NT2/D1 (cell line): ENCODE results near the gene RASSF7.

Source experiments
- DNase-seq: peaks from one replicate; pipeline ENCODE4 v3.0.0-alpha.2; 2011; ENCODE audit warnings: low read depth, low spot score
- H3K27me3 ChIP-seq: 2 replicates; pipeline ENCODE4 v1.6.0; 2011; ENCODE audit warnings: mild to moderate bottlenecking; ENCODE audit not compliant: insufficient read length, insufficient read depth
- H3K36me3 ChIP-seq: 2 replicates; pipeline ENCODE4 v1.6.1; 2011; ENCODE audit warnings: mild to moderate bottlenecking, low read length, mixed read lengths; ENCODE audit not compliant: insufficient read depth, insufficient read length
- H3K4me1 ChIP-seq: 2 replicates; pipeline ENCODE4 v1.5.1; 2011; ENCODE audit not compliant: insufficient read depth, insufficient read length
- H3K4me3 ChIP-seq: 2 replicates; pipeline ENCODE4 v1.5.1; 2011; ENCODE audit warnings: low read depth; ENCODE audit not compliant: insufficient read length
- H3K9ac ChIP-seq: 2 replicates; pipeline ENCODE4 v1.6.0; 2011; ENCODE audit warnings: low read depth; ENCODE audit not compliant: insufficient read length
- H3K9me3 ChIP-seq: 2 replicates; pipeline ENCODE4 v1.5.1; 2011; ENCODE audit warnings: mild to moderate bottlenecking, low read length; ENCODE audit not compliant: insufficient read depth
- SUZ12 ChIP-seq: IDR thresholded peaks from 2 replicates; pipeline ENCODE4 v1.6.1; 2011; ENCODE audit not compliant: insufficient read length, insufficient read depth; ENCODE audit errors: extremely low read depth
- YY1 ChIP-seq: IDR thresholded peaks from 2 replicates; pipeline ENCODE4 v1.6.1; 2011; ENCODE audit not compliant: insufficient read length, insufficient read depth
- ZNF274 ChIP-seq: IDR thresholded peaks from 2 replicates; pipeline ENCODE4 v1.6.1; 2011; ENCODE audit warnings: mild to moderate bottlenecking, low read depth, low read length

RASSF7 gene

DNA sequence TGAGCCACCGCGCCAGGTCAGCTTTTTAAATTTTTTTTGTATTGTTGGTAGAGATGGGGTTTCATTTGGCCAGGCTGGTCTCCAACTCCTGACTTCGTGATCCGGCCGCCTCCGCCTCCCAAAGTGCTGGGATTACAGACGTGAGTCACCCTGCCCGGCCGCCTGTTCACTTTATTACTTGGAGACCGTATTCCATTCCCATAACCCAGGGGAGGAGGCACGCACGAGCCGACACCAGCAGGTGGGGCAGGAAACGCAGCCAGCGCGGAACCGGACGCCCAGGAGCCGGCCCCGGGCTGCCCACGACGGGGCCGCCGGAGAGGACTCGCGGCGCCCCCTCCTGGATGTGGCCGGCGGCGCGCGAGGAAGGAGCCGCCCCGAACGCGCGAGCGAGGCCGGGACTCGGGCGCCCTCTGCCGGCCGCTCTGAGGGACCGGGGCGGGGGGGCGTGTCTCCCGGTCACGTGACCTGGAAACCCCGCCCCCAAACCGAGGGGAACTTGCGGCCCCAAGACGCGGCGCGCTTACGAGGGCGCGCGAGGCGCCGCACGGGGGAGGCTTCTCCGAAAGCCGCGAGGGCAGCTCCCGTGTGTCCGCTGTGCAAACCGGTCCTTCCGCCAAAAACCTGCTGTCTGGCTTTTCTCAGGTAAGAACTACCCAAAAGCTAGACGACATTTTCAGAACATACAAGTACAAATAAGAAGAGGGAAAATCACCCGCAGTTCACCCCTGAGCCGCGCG, 42.1 kb upstream of the RASSF7 start:
- Histone ChIP-seq H3K27me3 (no peaks in the 10 kb centered on the region), H3K9ac (no peak overlapping the region), H3K36me3 (peaks cover 14% of the 10 kb centered on the region), H3K9me3 (peaks cover 55% of the 10 kb centered on the region; the same call in 1 of the 2 replicates), H3K4me1 (no peaks in the 10 kb centered on the region), H3K4me3 (no peak overlapping the region)
- TF ChIP-seq ZNF274 (no peak), SUZ12 (no peak), YY1 (no peak)
- DNase-seq = peak; percentile 79

DNA sequence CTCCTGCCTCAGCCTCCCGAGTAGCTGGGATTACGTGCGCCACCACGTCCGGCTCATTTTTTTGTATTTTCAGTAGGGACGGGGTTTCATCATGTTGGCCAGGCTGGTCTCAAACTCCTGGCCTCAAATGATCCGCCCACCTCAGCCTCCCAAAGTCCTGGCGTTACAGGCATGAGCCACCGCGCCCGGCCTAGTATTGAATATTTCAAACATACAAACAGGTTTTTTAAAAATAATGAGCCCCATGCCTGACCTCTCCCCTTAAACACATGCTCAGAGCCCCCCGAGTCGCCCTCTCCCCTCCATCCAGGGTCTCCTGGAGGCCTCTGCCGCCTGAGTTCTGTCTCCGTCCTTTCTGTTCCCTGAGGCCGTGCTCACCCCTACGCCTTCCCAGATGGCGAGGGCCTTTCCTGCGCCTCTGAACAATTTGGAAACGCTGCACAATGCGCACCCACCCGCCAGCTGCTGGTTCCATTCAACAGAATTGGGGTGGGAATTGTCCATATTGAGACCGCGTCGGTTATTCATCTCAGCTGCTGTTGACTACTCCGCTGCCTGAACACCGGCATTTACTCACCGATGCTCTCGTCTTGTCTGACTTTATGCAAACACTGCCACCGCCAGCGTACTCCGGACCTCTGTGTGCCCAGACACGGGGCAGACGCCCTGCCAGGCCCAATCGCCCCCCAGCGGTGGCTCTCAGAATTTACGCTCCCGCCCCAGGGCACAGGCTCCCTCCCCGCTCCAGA, 40.2 kb upstream of the RASSF7 start:
- H3K36me3 ChIP-seq = no peaks in the 10 kb centered on the region
- DNase-seq = no peak
- no peak overlapping the region for H3K4me3 ChIP-seq
- peaks cover 44% of the 10 kb centered on the region; the same call in 1 of the 2 replicates for H3K9me3 ChIP-seq
- TF ChIP-seq ZNF274 (no peak), YY1 (no peak), SUZ12 (no peak)
- H3K9ac ChIP-seq = no peak overlapping the region
- no peaks in the 10 kb centered on the region for H3K27me3 ChIP-seq
- H3K4me1 ChIP-seq = no peaks in the 10 kb centered on the region

DNA sequence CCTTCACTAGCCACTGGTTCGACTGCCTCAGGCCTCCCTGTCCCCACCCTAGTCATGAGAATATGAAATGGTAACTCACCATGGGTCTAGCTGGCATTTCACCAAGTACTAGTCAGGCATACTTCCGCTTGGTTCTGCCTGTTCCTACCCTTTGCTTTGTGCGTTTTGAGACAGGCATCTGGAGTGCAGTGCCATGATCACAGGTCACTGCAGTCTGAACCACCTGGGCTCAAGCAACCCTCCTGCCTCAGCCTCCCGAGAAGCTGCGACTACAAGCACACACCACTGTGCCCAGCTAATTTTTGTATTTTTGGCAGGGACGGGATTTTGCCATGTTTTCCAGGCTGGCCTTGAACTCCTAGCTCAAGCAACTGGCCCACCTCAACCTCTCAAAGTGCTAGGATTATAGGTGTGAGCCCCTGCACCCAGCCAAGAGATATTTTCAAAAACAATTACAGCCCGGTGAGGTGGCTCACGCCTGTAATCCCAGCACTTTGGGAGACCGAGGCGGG, 39.5 kb upstream of the RASSF7 start:
- DNase-seq = no peak
- TF ChIP-seq YY1 = no peak
- no peaks in the 10 kb centered on the region for H3K36me3 ChIP-seq
- peaks cover 38% of the 10 kb centered on the region; the same call in 1 of the 2 replicates for H3K9me3 ChIP-seq
- no peak overlapping the region for H3K4me3 ChIP-seq
- H3K27me3 ChIP-seq = no peaks in the 10 kb centered on the region
- no peak overlapping the region for H3K9ac ChIP-seq
- H3K4me1 ChIP-seq = no peaks in the 10 kb centered on the region

DNA sequence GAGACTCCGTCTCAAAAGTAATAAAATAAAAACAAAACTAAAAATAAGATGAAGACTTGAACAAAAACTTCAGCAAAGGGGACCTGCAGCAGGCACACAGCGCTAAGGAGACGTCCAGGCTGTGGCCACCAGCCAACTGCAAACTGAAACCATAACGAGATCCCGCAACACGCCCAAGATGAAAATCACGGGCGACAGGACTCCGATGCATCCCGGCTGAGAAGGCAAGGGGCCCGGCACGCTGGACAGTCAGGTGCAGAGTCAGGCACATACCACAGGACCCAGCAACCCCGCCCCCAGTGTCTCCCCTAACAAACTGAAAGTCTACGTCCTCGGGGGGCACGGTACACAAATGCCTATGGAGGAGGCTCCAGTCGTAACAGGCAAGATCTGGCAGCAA, 34.6 kb upstream of the RASSF7 start:
- H3K9ac ChIP-seq = no peak overlapping the region
- no peaks in the 10 kb centered on the region for H3K27me3 ChIP-seq
- H3K9me3 ChIP-seq = peaks cover 2% of the 10 kb centered on the region; the same call in 1 of the 2 replicates
- peaks cover 22% of the 10 kb centered on the region for H3K36me3 ChIP-seq
- TF ChIP-seq ZNF274 (no peak), SUZ12 (no peak), YY1 (no peak)
- peaks cover 7% of the 10 kb centered on the region for H3K4me1 ChIP-seq
- H3K4me3 ChIP-seq = no peak overlapping the region
- DNase-seq = no peak

DNA sequence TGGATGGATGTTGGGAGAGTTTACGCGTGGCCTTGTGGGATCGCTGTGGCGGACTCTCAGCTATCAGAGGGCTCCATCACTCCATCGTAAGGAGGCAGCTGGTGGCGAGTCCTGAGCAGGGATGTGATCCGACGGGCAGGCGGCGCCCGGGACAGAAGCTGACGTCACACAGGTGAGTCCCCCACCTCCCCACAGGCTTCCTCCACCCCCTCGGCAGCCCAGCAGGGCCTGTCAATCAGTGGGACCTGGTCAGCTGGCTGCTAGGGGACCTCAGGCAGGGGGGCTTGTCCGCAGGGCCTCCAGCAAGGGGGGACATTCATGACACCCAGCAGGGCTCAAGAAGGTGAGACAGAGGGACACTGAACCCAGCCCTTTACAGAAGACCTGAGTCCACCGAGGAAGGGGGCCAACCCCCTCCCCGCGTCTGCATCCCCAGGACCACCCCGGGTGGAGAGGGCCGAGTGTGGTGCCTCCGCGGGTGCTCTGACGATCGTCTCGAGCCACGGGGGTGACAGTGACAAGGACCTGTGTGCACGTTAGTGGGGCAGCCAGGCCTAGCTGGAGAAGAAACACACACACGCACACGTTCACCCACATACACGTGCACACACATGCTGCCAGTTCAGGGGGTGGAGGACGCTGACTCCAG, 32.5 kb upstream of the RASSF7 start:
- Histone ChIP-seq H3K9me3 (no peaks in the 10 kb centered on the region; the same call in 1 of the 2 replicates), H3K36me3 (peaks cover 43% of the 10 kb centered on the region), H3K9ac (no peak overlapping the region), H3K4me1 (peaks cover 7% of the 10 kb centered on the region), H3K4me3 (no peak overlapping the region), H3K27me3 (no peaks in the 10 kb centered on the region)
- TF ChIP-seq YY1 = no peak
- no peak for TF ChIP-seq ZNF274
- no peak for TF ChIP-seq SUZ12
- DNase-seq = no peak

- H3K27me3 ChIP-seq = no peaks in the 10 kb centered on the region
- TF ChIP-seq YY1 = no peak
- TF ChIP-seq ZNF274 = no peak
- no peak for TF ChIP-seq SUZ12
These were observed 31.7 kb upstream of the RASSF7 start for GRCh38 chr11:528815-529727.

More at GRCh38 chr11:528815-529727, 31.7 kb upstream of the RASSF7 start:
- Histone ChIP-seq H3K9me3 (no peaks in the 10 kb centered on the region; the same call in 1 of the 2 replicates), H3K4me3 (no peak overlapping the region), H3K36me3 (peaks cover 51% of the 10 kb centered on the region), H3K4me1 (peaks cover 9% of the 10 kb centered on the region), H3K9ac (peak overlapping the region; percentile 8)
- no peak for DNase-seq
